SK-N-SH (cell line): ENCODE results near the gene CADPS2. TPM values are rescaled to one million over a fixed set of nuclear protein-coding genes. Genes with fewer than 3 reads are reported as not detected.

ENCODE experiments used
- CTCF ChIA-PET: fragments of 300-600, 350-600 bp; formaldehyde crosslinking; extraction: SDS; loops from one replicate; lab custom pipeline; 2021; lab: Yijun Ruan, JAX
- POLR2A ChIA-PET: fragments of 350-600 bp; sonication (Branson Sonifier 250); formaldehyde crosslinking; extraction: SDS; loops from one replicate; lab custom pipeline; 2020; ENCODE audit warnings: antibody characterized with exemption, inconsistent platforms; lab: Yijun Ruan, JAX
- DNase-seq: peaks from one replicate; pipeline ENCODE4 v3.0.0; 2012
- H2AFZ ChIP-seq: fragments of 200-600 bp; sonication (generic); 2 replicates; pipeline ENCODE4 v1.8.1; 2016; ENCODE audit warnings: antibody characterized with exemption, mild to moderate bottlenecking, low read depth
- H3F3A ChIP-seq: fragments of 200-600 bp; sonication (generic); replicated peaks from 2 replicates; pipeline ENCODE3; 2016; ENCODE audit warnings: antibody characterized with exemption, mild to moderate bottlenecking; ENCODE audit not compliant: insufficient read depth
- H3K27ac ChIP-seq, 2 experiments: fragments of 200-500 bp in 1 of 2; fragments of 200-600 bp in 1 of 2; sonication (Bioruptor generic) in 1 of 2; sonication (generic), shearing (Covaris generic) in 1 of 2; 2 replicates each; pipeline versions ENCODE4 v1.5.1 to v1.6.1; 2014 to 2016; ENCODE audit warnings: low read depth in 2 of 2, inconsistent platforms in 1 of 2, low read length in 1 of 2, mild to moderate bottlenecking in 1 of 2, mixed read lengths in 1 of 2
- H3K27me3 ChIP-seq: fragments of 200-600 bp; sonication (generic), shearing (Covaris generic); 2 replicates; pipeline ENCODE4 v1.6.1; 2016; ENCODE audit warnings: mixed run types; ENCODE audit not compliant: insufficient read depth
- H3K36me3 ChIP-seq, 2 experiments: fragments of 200-500 bp in 1 of 2; fragments of 200-600 bp in 1 of 2; sonication (Bioruptor generic) in 1 of 2; sonication (generic) in 1 of 2; replicated peaks in 1 of 2; 2 replicates each; pipeline versions ENCODE3 to v1.5.1; 2014 to 2016; ENCODE audit warnings: low read length in 1 of 2, mild to moderate bottlenecking in 1 of 2; ENCODE audit not compliant: insufficient read depth in 2 of 2, control insufficient read depth in 1 of 2
- H3K4me1 ChIP-seq, 2 experiments: fragments of 200-500 bp in 1 of 2; fragments of 200-600 bp in 1 of 2; sonication (Bioruptor generic) in 1 of 2; sonication (generic), shearing (Covaris generic) in 1 of 2; 2 replicates each; pipeline versions ENCODE4 v1.5.1 to v1.6.1; 2014 to 2016; ENCODE audit warnings: low read depth in 1 of 2, low read length in 1 of 2, mixed run types in 1 of 2; ENCODE audit not compliant: insufficient read depth in 2 of 2, control insufficient read depth in 1 of 2
- H3K4me2 ChIP-seq: fragments of 200-600 bp; sonication (generic), shearing (Covaris generic); 2 replicates; pipeline ENCODE4 v1.6.1; 2017; ENCODE audit warnings: mixed run types
- H3K4me3 ChIP-seq, 2 experiments: fragments of 200-500 bp in 1 of 2; fragments of 200-600 bp in 1 of 2; sonication (Bioruptor generic) in 1 of 2; sonication (generic), shearing (Covaris generic) in 1 of 2; 2 replicates each; pipeline versions ENCODE4 v1.5.1 to v1.8.1; 2014 to 2016; ENCODE audit warnings: low read depth in 2 of 2, inconsistent platforms in 1 of 2, low read length in 1 of 2, mild to moderate bottlenecking in 1 of 2, mixed read lengths in 1 of 2, moderate library complexity in 1 of 2
- H3K79me2 ChIP-seq: fragments of 200-600 bp; sonication (generic); 2 replicates; pipeline ENCODE4 v1.8.1; 2017; ENCODE audit warnings: mild to moderate bottlenecking; ENCODE audit not compliant: insufficient read depth
- H3K9ac ChIP-seq: fragments of 200-600 bp; sonication (generic); 2 replicates; pipeline ENCODE4 v1.6.1; 2017; ENCODE audit warnings: mixed run types
- H3K9me2 ChIP-seq: fragments of 200-600 bp; sonication (generic); 2 replicates; pipeline ENCODE4 v1.6.1; 2017; ENCODE audit warnings: mixed run types
- H3K9me3 ChIP-seq: fragments of 200-600 bp; sonication (generic); 2 replicates; pipeline ENCODE4 v1.6.1; 2017; ENCODE audit warnings: mixed run types, mild to moderate bottlenecking, moderate library complexity
- H4K20me1 ChIP-seq: fragments of 200-600 bp; sonication (generic); 2 replicates; pipeline ENCODE4 v1.6.1; 2017; ENCODE audit warnings: mild to moderate bottlenecking, mixed run types; ENCODE audit not compliant: insufficient read depth
- CHD2 ChIP-seq: fragments of 150-350 bp; IDR thresholded peaks from 2 replicates; pipeline ENCODE4 v1.6.1; 2018; ENCODE audit warnings: low read length; ENCODE audit not compliant: partially characterized antibody
- CTCF ChIP-seq: fragments of 200-600 bp; sonication (generic); IDR thresholded peaks from 2 replicates; pipeline ENCODE4 v1.6.1; 2017; ENCODE audit warnings: antibody characterized with exemption, mild to moderate bottlenecking, moderate library complexity
- EP300 ChIP-seq, 2 experiments: IDR thresholded peaks; 2 replicates each; pipeline versions ENCODE4 v1.4.0 to v1.6.1; 2012; ENCODE audit warnings: borderline replicate concordance in 1 of 2, low read depth in 1 of 2, low read length in 1 of 2
- FOXM1 ChIP-seq: IDR thresholded peaks from 2 replicates; pipeline ENCODE4 v1.4.0; 2012; ENCODE audit warnings: low read depth, mild to moderate bottlenecking
- MXI1 ChIP-seq: IDR thresholded peaks from 2 replicates; pipeline ENCODE4 v1.6.1; 2012; ENCODE audit warnings: mild to moderate bottlenecking, low read depth, low read length, improper control_type of control experiment
- PBX3 ChIP-seq: IDR thresholded peaks from 2 replicates; pipeline ENCODE4; 2012
- RAD21 ChIP-seq: IDR thresholded peaks from 2 replicates; pipeline ENCODE4 v1.6.1; 2012; ENCODE audit warnings: mild to moderate bottlenecking, low read length
- RCOR1 ChIP-seq: fragments of 150-350 bp; IDR thresholded peaks from 2 replicates; pipeline ENCODE4 v1.6.1; 2017; ENCODE audit warnings: antibody characterized with exemption, low read length
- REST ChIP-seq: IDR thresholded peaks from 2 replicates; pipeline ENCODE4 v1.6.1; 2012; ENCODE audit warnings: mild to moderate bottlenecking, low read depth, low read length, moderate library complexity
- RFX5 ChIP-seq: IDR thresholded peaks from 2 replicates; pipeline ENCODE4 v1.6.1; 2012; ENCODE audit warnings: mild to moderate bottlenecking, improper control_type of control experiment, low read length
- SIN3A ChIP-seq: IDR thresholded peaks from 2 replicates; pipeline ENCODE4 v1.6.1; 2012; ENCODE audit warnings: low read depth, mild to moderate bottlenecking, low read length, moderate library complexity, borderline replicate concordance
- TAF1 ChIP-seq: IDR thresholded peaks from 2 replicates; pipeline ENCODE4 v1.6.1; 2012; ENCODE audit warnings: low read depth, mild to moderate bottlenecking, low read length, moderate library complexity, borderline replicate concordance
- USF1 ChIP-seq: IDR thresholded peaks from 2 replicates; pipeline ENCODE4 v1.4.0; 2012; ENCODE audit warnings: low read depth, borderline replicate concordance
- USF2 ChIP-seq: fragments of 150-350 bp; IDR thresholded peaks from 2 replicates; pipeline ENCODE4 v1.6.1; 2017; ENCODE audit warnings: antibody characterized with exemption, low read length, low read depth, borderline replicate concordance
- YY1 ChIP-seq: IDR thresholded peaks from 2 replicates; pipeline ENCODE4 v1.4.0; 2012; ENCODE audit warnings: low read depth, mild to moderate bottlenecking
- WGBS: methylation state at CpG from one replicate; pipeline ENCODE4 v1.1.6; 2017; ENCODE audit warnings: low lambda C conversion rate; 5-methylcytosine and 5-hydroxymethylcytosine counted together
- polyA plus RNA-seq, 3 experiments: library from polyadenylated mRNA; depleted of rRNA; stranded (reverse); fragments of >200 nt; gene quantifications; 2 replicates each; pipeline ENCODE4 v1.2.3, GENCODE V29; 2012

Gene CADPS2
- polyA plus RNA-seq, 1 of the 3 experiments (the other 2 are of a cell fraction): 0.05 TPM

GRCh38 chr7:122394512-122394911 is 491.7 kb downstream of the CADPS2 start:
- H4K20me1 ChIP-seq: no peaks in the 10 kb centered on the region
- H3F3A ChIP-seq: no peaks in the 10 kb centered on the region
- H3K4me1 ChIP-seq: no peaks in the 10 kb centered on the region
- POLR2A ChIA-PET: no interaction called here
- no peak overlapping the region for H2AFZ ChIP-seq
- H3K4me3 ChIP-seq: no peak overlapping the region
- H3K4me2 ChIP-seq: no peak overlapping the region
- H3K27me3 ChIP-seq: no peaks in the 10 kb centered on the region
- CTCF ChIA-PET: no interaction called here
- H3K36me3 ChIP-seq: no peaks in the 10 kb centered on the region
- H3K27ac ChIP-seq: no peak overlapping the region
- H3K9me2 ChIP-seq: no peaks in the 10 kb centered on the region
- H3K9me3 ChIP-seq: no peaks in the 10 kb centered on the region
- TF ChIP-seq MXI1 (no peak), RCOR1 (no peak), USF2 (no peak), YY1 (no peak), USF1 (no peak), CHD2 (no peak), REST (no peak), CTCF (no peak), RFX5 (no peak)
- no peaks in the 10 kb centered on the region for H3K79me2 ChIP-seq
- no peak overlapping the region for H3K9ac ChIP-seq
- DNase-seq: no peak

GRCh38 chr7:122384528-122384927 is 501.7 kb downstream of the CADPS2 start:
- no peaks in the 10 kb centered on the region for H3K9me2 ChIP-seq
- ChIA-PET CTCF (no interaction called here), POLR2A (no interaction called here)
- no peak overlapping the region for H3K4me3 ChIP-seq
- DNase-seq: no peak
- no peaks in the 10 kb centered on the region for H3F3A ChIP-seq
- H2AFZ ChIP-seq: no peak overlapping the region
- no peaks in the 10 kb centered on the region; a peak in 1 of 4 replicates for H3K4me1 ChIP-seq
- WGBS: 0% methylated on average over 1 of the region's 1 CpG
- H4K20me1 ChIP-seq: no peaks in the 10 kb centered on the region
- no peaks in the 10 kb centered on the region for H3K79me2 ChIP-seq
- no peak overlapping the region for H3K9ac ChIP-seq
- no peaks in the 10 kb centered on the region for H3K27me3 ChIP-seq
- no peaks in the 10 kb centered on the region for H3K9me3 ChIP-seq
- H3K36me3 ChIP-seq: no peaks in the 10 kb centered on the region
- no peak overlapping the region for H3K27ac ChIP-seq
- no peak overlapping the region for H3K4me2 ChIP-seq
- TF ChIP-seq RAD21 (no peak), TAF1 (no peak), REST (no peak), FOXM1 (no peak), EP300 (IDR thresholded peaks at IDR 0.05; ENCODE audit: borderline replicate concordance in 1 of 2, low read depth in 1 of 2, low read length in 1 of 2) (no peak), YY1 (no peak), SIN3A (no peak), MXI1 (no peak), PBX3 (no peak)
